Liver (tissue), 3 donors: ENCODE measurements around the gene MRPS30.

Experiments
- CTCF ChIP-seq: fragments of 150-350 bp; IDR thresholded peaks from 2 replicates; pipeline ENCODE4 v1.5.1; 2017; ENCODE audit warnings: improper control_type of control experiment, low read depth, low read length; ENCODE audit not compliant: missing input control
- RAD21 ChIP-seq, 2 donors: IDR thresholded peaks; 2 replicates each; pipeline ENCODE4 v1.6.1; 2016; ENCODE audit warnings: antibody characterized with exemption in 2 of 2, mild to moderate bottlenecking in 2 of 2
- donor health status: healthy.
- donor health status: healthy.

GRCh38 chr5:44783634-44784315 lies 25.0 kb upstream of the MRPS30 start:
- no peak for TF ChIP-seq RAD21 (IDR thresholded peaks at IDR 0.05)
- TF ChIP-seq CTCF = no peak
